ENCODE results near the gene TSPOAP1. TPM values are rescaled to one million over a fixed set of nuclear protein-coding genes. Genes with fewer than 3 reads are reported as not detected.

The TSPOAP1 gene
- total RNA-seq, 1 experiment from 2014 or later, result 10.9 TPM

DNA sequence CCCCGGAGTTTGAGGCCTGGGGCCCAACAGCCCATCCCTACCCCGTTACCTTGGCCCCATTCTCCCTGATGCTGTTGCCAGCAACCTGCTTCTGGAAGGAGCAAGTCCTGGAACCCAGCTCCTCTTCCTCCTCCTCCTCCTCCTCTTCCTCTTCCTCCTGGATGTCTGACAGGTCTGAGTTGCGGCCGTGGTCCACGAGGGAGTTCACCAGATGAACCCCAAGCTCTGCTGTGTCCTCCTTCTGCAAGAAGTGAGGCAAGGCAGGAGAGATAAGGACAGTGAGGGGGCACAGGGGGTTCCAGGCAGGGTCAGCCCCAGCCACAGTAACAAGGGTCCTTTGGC, 18.7 kb downstream of the TSPOAP1 start:
- H3K27ac Mint-ChIP-seq, result no peak overlapping the region
- DNase-seq (ENCODE audit: low spot score), result no peak
- ATAC-seq, result no peak
- H3K4me1 Mint-ChIP-seq, result peaks cover 5% of the 10 kb centered on the region
- H3K4me3 Mint-ChIP-seq, result no peak overlapping the region
- H3K36me3 Mint-ChIP-seq, result no peaks in the 10 kb centered on the region
- ChIA-PET POLR2A (interaction anchor here (0.6 kb wide), 1 partner anchor 720 kb away, joined by 5 read pairs; no protein-coding TSS in a partner anchor), CTCF (interaction anchor here (1.2 to 7.1 kb wide), 4 partner anchors 7 to 137 kb away, joined by 3 to 97 read pairs (median 10); partner anchors contain the start of gene SUPT4H1)
- no peaks in the 10 kb centered on the region for H3K9me3 Mint-ChIP-seq
- no peaks in the 10 kb centered on the region; the same call in 1 of the 2 replicates for H3K27me3 Mint-ChIP-seq (ENCODE audit: low read depth)
- TF ChIP-seq, protein P1, sequence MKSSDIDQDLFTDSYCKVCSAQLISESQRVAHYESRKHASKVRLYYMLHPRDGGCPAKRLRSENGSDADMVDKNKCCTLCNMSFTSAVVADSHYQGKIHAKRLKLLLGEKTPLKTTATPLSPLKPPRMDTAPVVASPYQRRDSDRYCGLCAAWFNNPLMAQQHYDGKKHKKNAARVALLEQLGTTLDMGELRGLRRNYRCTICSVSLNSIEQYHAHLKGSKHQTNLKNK (CRISPR knock-in tag; IDR thresholded peaks at IDR 0.05), result no peak
- TF ChIP-seq FOXK1 (CRISPR knock-in tag; IDR thresholded peaks at IDR 0.05) (no peak), GRHL2 (CRISPR knock-in tag; IDR thresholded peaks at IDR 0.05; ENCODE audit: insufficient replicate concordance, severe bottlenecking) (no peak), SOX15 (CRISPR knock-in tag; IDR thresholded peaks at IDR 0.05) (no peak), NFE2L1 (CRISPR knock-in tag; IDR thresholded peaks at IDR 0.05) (no peak), ZNF317 (CRISPR knock-in tag; IDR thresholded peaks at IDR 0.05; ENCODE audit: borderline replicate concordance, low read depth) (no peak), TEAD4 (CRISPR knock-in tag; IDR thresholded peaks at IDR 0.05) (no peak), FOXP1 (CRISPR knock-in tag; IDR thresholded peaks at IDR 0.05; ENCODE audit: borderline replicate concordance) (no peak), ZNF232 (CRISPR knock-in tag; IDR thresholded peaks at IDR 0.05) (no peak), ZNF121 (CRISPR knock-in tag; IDR thresholded peaks at IDR 0.05) (no peak), NR2C2 (CRISPR knock-in tag; IDR thresholded peaks at IDR 0.05) (no peak), FOXJ3 (CRISPR knock-in tag; IDR thresholded peaks at IDR 0.05; ENCODE audit: borderline replicate concordance) (no peak), TEAD1 (CRISPR knock-in tag; IDR thresholded peaks at IDR 0.05) (no peak)
- TF ChIP-seq, protein P2, sequence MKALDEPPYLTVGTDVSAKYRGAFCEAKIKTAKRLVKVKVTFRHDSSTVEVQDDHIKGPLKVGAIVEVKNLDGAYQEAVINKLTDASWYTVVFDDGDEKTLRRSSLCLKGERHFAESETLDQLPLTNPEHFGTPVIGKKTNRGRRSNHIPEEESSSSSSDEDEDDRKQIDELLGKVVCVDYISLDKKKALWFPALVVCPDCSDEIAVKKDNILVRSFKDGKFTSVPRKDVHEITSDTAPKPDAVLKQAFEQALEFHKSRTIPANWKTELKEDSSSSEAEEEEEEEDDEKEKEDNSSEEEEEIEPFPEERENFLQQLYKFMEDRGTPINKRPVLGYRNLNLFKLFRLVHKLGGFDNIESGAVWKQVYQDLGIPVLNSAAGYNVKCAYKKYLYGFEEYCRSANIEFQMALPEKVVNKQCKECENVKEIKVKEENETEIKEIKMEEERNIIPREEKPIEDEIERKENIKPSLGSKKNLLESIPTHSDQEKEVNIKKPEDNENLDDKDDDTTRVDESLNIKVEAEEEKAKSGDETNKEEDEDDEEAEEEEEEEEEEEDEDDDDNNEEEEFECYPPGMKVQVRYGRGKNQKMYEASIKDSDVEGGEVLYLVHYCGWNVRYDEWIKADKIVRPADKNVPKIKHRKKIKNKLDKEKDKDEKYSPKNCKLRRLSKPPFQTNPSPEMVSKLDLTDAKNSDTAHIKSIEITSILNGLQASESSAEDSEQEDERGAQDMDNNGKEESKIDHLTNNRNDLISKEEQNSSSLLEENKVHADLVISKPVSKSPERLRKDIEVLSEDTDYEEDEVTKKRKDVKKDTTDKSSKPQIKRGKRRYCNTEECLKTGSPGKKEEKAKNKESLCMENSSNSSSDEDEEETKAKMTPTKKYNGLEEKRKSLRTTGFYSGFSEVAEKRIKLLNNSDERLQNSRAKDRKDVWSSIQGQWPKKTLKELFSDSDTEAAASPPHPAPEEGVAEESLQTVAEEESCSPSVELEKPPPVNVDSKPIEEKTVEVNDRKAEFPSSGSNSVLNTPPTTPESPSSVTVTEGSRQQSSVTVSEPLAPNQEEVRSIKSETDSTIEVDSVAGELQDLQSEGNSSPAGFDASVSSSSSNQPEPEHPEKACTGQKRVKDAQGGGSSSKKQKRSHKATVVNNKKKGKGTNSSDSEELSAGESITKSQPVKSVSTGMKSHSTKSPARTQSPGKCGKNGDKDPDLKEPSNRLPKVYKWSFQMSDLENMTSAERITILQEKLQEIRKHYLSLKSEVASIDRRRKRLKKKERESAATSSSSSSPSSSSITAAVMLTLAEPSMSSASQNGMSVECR (CRISPR knock-in tag; IDR thresholded peaks at IDR 0.05; ENCODE audit: borderline replicate concordance), result no peak
- TF ChIP-seq, protein P3, sequence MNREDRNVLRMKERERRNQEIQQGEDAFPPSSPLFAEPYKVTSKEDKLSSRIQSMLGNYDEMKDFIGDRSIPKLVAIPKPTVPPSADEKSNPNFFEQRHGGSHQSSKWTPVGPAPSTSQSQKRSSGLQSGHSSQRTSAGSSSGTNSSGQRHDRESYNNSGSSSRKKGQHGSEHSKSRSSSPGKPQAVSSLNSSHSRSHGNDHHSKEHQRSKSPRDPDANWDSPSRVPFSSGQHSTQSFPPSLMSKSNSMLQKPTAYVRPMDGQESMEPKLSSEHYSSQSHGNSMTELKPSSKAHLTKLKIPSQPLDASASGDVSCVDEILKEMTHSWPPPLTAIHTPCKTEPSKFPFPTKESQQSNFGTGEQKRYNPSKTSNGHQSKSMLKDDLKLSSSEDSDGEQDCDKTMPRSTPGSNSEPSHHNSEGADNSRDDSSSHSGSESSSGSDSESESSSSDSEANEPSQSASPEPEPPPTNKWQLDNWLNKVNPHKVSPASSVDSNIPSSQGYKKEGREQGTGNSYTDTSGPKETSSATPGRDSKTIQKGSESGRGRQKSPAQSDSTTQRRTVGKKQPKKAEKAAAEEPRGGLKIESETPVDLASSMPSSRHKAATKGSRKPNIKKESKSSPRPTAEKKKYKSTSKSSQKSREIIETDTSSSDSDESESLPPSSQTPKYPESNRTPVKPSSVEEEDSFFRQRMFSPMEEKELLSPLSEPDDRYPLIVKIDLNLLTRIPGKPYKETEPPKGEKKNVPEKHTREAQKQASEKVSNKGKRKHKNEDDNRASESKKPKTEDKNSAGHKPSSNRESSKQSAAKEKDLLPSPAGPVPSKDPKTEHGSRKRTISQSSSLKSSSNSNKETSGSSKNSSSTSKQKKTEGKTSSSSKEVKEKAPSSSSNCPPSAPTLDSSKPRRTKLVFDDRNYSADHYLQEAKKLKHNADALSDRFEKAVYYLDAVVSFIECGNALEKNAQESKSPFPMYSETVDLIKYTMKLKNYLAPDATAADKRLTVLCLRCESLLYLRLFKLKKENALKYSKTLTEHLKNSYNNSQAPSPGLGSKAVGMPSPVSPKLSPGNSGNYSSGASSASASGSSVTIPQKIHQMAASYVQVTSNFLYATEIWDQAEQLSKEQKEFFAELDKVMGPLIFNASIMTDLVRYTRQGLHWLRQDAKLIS (CRISPR knock-in tag; IDR thresholded peaks at IDR 0.05; ENCODE audit: borderline replicate concordance), result no peak
- TF ChIP-seq, protein P4, sequence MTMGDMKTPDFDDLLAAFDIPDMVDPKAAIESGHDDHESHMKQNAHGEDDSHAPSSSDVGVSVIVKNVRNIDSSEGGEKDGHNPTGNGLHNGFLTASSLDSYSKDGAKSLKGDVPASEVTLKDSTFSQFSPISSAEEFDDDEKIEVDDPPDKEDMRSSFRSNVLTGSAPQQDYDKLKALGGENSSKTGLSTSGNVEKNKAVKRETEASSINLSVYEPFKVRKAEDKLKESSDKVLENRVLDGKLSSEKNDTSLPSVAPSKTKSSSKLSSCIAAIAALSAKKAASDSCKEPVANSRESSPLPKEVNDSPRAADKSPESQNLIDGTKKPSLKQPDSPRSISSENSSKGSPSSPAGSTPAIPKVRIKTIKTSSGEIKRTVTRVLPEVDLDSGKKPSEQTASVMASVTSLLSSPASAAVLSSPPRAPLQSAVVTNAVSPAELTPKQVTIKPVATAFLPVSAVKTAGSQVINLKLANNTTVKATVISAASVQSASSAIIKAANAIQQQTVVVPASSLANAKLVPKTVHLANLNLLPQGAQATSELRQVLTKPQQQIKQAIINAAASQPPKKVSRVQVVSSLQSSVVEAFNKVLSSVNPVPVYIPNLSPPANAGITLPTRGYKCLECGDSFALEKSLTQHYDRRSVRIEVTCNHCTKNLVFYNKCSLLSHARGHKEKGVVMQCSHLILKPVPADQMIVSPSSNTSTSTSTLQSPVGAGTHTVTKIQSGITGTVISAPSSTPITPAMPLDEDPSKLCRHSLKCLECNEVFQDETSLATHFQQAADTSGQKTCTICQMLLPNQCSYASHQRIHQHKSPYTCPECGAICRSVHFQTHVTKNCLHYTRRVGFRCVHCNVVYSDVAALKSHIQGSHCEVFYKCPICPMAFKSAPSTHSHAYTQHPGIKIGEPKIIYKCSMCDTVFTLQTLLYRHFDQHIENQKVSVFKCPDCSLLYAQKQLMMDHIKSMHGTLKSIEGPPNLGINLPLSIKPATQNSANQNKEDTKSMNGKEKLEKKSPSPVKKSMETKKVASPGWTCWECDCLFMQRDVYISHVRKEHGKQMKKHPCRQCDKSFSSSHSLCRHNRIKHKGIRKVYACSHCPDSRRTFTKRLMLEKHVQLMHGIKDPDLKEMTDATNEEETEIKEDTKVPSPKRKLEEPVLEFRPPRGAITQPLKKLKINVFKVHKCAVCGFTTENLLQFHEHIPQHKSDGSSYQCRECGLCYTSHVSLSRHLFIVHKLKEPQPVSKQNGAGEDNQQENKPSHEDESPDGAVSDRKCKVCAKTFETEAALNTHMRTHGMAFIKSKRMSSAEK (CRISPR knock-in tag; IDR thresholded peaks at IDR 0.05; ENCODE audit: borderline replicate concordance), result no peak
- TF ChIP-seq, protein P5, sequence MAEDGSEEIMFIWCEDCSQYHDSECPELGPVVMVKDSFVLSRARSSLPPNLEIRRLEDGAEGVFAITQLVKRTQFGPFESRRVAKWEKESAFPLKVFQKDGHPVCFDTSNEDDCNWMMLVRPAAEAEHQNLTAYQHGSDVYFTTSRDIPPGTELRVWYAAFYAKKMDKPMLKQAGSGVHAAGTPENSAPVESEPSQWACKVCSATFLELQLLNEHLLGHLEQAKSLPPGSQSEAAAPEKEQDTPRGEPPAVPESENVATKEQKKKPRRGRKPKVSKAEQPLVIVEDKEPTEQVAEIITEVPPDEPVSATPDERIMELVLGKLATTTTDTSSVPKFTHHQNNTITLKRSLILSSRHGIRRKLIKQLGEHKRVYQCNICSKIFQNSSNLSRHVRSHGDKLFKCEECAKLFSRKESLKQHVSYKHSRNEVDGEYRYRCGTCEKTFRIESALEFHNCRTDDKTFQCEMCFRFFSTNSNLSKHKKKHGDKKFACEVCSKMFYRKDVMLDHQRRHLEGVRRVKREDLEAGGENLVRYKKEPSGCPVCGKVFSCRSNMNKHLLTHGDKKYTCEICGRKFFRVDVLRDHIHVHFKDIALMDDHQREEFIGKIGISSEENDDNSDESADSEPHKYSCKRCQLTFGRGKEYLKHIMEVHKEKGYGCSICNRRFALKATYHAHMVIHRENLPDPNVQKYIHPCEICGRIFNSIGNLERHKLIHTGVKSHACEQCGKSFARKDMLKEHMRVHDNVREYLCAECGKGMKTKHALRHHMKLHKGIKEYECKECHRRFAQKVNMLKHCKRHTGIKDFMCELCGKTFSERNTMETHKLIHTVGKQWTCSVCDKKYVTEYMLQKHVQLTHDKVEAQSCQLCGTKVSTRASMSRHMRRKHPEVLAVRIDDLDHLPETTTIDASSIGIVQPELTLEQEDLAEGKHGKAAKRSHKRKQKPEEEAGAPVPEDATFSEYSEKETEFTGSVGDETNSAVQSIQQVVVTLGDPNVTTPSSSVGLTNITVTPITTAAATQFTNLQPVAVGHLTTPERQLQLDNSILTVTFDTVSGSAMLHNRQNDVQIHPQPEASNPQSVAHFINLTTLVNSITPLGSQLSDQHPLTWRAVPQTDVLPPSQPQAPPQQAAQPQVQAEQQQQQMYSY (CRISPR knock-in tag; IDR thresholded peaks at IDR 0.05), result no peak
- TF ChIP-seq, protein P6, sequence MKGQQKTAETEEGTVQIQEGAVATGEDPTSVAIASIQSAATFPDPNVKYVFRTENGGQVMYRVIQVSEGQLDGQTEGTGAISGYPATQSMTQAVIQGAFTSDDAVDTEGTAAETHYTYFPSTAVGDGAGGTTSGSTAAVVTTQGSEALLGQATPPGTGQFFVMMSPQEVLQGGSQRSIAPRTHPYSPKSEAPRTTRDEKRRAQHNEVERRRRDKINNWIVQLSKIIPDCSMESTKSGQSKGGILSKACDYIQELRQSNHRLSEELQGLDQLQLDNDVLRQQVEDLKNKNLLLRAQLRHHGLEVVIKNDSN (CRISPR knock-in tag; IDR thresholded peaks at IDR 0.05), result no peak
- TF ChIP-seq, protein P7, sequence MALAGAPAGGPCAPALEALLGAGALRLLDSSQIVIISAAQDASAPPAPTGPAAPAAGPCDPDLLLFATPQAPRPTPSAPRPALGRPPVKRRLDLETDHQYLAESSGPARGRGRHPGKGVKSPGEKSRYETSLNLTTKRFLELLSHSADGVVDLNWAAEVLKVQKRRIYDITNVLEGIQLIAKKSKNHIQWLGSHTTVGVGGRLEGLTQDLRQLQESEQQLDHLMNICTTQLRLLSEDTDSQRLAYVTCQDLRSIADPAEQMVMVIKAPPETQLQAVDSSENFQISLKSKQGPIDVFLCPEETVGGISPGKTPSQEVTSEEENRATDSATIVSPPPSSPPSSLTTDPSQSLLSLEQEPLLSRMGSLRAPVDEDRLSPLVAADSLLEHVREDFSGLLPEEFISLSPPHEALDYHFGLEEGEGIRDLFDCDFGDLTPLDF (CRISPR knock-in tag; IDR thresholded peaks at IDR 0.05), result no peak

Measured in WTC11 (cell line).